ENCODE results near the gene IPO5. TPM values are rescaled to one million over a fixed set of nuclear protein-coding genes. Genes with fewer than 3 reads are reported as not detected.
A peak's percentile ranks its signal among the peaks of the same experiment; 100 is the strongest.
"Not testable (repeated sequence)": the region's sequence is repeated elsewhere in the genome, so short reads cannot be mapped to it uniquely, and the experiment has no call there.

The IPO5 gene
- total RNA-seq, 1 donor from 2014 or later, result 154 TPM

DNA sequence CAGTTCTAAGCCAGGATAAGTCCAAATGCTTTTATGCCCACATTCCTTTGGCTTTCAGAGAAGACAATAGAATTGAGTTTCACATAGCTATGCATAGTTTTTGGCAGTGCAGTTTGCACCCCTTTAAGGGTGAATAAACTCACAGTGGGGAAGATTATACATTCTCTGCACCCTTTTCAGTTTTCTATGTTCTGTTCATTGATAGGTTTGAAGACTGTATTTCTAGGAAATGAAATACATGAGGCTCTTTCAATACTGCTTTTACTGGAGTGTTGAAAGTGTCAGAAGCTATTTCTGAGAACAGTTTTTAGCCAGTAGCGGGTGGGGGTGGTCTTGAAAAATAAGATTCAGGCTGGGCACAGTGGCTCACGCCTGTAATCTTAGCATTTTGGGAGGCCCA lies 46.2 kb downstream of the IPO5 start:
- TF ChIP-seq, protein P1, sequence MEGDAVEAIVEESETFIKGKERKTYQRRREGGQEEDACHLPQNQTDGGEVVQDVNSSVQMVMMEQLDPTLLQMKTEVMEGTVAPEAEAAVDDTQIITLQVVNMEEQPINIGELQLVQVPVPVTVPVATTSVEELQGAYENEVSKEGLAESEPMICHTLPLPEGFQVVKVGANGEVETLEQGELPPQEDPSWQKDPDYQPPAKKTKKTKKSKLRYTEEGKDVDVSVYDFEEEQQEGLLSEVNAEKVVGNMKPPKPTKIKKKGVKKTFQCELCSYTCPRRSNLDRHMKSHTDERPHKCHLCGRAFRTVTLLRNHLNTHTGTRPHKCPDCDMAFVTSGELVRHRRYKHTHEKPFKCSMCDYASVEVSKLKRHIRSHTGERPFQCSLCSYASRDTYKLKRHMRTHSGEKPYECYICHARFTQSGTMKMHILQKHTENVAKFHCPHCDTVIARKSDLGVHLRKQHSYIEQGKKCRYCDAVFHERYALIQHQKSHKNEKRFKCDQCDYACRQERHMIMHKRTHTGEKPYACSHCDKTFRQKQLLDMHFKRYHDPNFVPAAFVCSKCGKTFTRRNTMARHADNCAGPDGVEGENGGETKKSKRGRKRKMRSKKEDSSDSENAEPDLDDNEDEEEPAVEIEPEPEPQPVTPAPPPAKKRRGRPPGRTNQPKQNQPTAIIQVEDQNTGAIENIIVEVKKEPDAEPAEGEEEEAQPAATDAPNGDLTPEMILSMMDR (IDR thresholded peaks at IDR 0.05; ENCODE audit: unreplicated experiment), result no peak
- Mint-ChIP-seq H3K9me3 (ENCODE audit: unreplicated experiment) (no peaks in the 10 kb centered on the region), H3K36me3 (ENCODE audit: low read depth, unreplicated experiment) (peaks cover 21% of the 10 kb centered on the region), H3K27me3 (ENCODE audit: unreplicated experiment) (no peaks in the 10 kb centered on the region), H3K27ac (ENCODE audit: unreplicated experiment) (no peak overlapping the region), H3K4me1 (ENCODE audit: unreplicated experiment) (no peaks in the 10 kb centered on the region), H3K4me3 (ENCODE audit: unreplicated experiment) (no peak overlapping the region)
- no peak for DNase-seq (ENCODE audit: low spot score)

DNA sequence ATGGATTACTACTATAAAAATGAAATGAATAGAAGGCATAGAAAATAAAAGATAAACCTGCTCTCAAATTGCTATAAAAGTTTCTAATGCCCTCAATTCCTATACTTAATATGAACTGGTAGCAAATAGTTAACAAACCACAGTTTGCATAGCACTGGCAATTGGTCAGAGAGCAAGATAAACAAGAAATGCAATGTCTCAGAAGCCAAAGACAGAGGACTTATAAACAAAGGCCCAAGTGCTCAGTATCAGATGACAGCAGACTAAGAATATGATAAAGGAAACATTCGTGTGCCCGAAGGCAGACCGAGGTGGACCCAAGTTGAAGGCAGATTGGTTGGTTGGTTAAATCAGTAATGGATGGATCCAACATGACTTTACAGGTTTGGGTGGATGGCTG lies 50.6 kb downstream of the IPO5 start:
- DNase-seq (ENCODE audit: low spot score), result no peak
- Mint-ChIP-seq H3K36me3 (ENCODE audit: low read depth, unreplicated experiment) (peaks cover 39% of the 10 kb centered on the region), H3K4me1 (ENCODE audit: unreplicated experiment) (no peaks in the 10 kb centered on the region), H3K27me3 (ENCODE audit: unreplicated experiment) (no peaks in the 10 kb centered on the region), H3K9me3 (ENCODE audit: unreplicated experiment) (no peaks in the 10 kb centered on the region), H3K27ac (ENCODE audit: unreplicated experiment) (no peak overlapping the region), H3K4me3 (ENCODE audit: unreplicated experiment) (peak overlapping the region; percentile 24)
- TF ChIP-seq, protein P1 (IDR thresholded peaks at IDR 0.05; ENCODE audit: unreplicated experiment), result no peak

DNA sequence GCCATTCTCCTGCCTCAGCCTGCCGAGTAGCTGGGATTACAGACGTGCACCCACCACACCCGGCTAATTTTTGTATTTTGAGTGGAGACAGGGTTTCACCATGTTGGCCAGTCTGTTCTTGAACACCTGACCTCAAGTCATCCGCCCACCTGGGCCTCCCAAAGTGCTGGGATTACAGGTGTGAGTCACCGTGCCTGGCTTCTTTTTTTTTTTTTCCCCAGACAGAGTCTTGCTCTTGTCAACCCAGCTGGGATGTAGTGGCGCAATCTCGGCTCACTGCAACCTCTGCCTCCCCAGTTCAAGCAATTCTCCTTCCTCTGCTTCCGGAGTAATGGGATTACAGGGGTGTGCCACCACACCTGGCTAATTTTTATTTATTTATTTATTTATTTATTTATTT lies 51.5 kb downstream of the IPO5 start:
- H3K36me3 Mint-ChIP-seq (ENCODE audit: low read depth, unreplicated experiment), result peaks cover 41% of the 10 kb centered on the region
- not testable (repeated sequence) for H3K4me3 Mint-ChIP-seq (ENCODE audit: unreplicated experiment); H3K27ac Mint-ChIP-seq (ENCODE audit: unreplicated experiment); DNase-seq (ENCODE audit: low spot score); H3K9me3 Mint-ChIP-seq (ENCODE audit: unreplicated experiment); H3K4me1 Mint-ChIP-seq (ENCODE audit: unreplicated experiment); H3K27me3 Mint-ChIP-seq (ENCODE audit: unreplicated experiment)

DNA sequence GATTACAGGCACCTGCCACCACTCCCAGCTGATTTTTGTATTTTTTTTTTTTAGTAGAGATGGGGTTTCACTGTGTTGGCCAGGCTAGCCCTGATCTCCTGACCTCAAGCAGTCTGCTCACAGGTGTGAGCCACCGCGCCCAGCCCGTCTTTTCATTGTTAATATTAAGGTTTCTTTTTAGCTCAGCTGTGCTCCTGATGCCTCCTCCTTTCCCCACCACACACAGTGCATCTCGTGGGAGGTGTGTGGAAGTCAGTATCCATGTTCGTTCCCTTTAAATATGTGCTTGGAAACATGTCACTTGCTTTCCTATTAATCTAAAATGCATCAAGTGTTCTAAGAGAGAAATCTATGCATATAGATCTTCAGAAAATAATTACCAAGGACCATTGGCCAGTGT lies 53.5 kb downstream of the IPO5 start:
- TF ChIP-seq, protein P1 (IDR thresholded peaks at IDR 0.05; ENCODE audit: unreplicated experiment), result no peak
- no peaks in the 10 kb centered on the region for H3K9me3 Mint-ChIP-seq (ENCODE audit: unreplicated experiment)
- H3K4me3 Mint-ChIP-seq (ENCODE audit: unreplicated experiment), result no peak overlapping the region
- H3K27me3 Mint-ChIP-seq (ENCODE audit: unreplicated experiment), result no peaks in the 10 kb centered on the region
- peaks cover 38% of the 10 kb centered on the region for H3K36me3 Mint-ChIP-seq (ENCODE audit: low read depth, unreplicated experiment)
- H3K4me1 Mint-ChIP-seq (ENCODE audit: unreplicated experiment), result no peaks in the 10 kb centered on the region
- no peak overlapping the region for H3K27ac Mint-ChIP-seq (ENCODE audit: unreplicated experiment)
- no peak for DNase-seq (ENCODE audit: low spot score)

DNA sequence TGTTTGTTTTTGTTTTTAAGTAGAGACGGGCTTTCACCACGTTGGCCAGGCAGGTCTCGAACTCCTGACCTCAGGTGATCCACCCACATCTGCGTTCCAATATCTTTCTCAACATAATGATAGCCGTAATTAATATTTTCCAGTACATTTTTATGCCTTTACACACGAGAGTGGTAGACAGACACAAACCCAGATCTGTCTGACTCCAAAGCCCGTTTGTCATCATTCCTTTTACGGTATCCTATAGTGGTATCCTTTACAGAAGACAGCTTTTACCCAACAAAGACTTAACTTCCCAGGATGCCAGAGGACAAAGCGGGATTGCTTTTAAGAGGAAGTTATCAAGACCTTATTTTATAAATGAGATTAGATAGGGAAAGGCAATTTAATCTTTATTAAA lies 59.8 kb downstream of the IPO5 start:
- TF ChIP-seq, protein P1 (IDR thresholded peaks at IDR 0.05; ENCODE audit: unreplicated experiment), result no peak
- H3K4me1 Mint-ChIP-seq (ENCODE audit: unreplicated experiment), result peaks cover 6% of the 10 kb centered on the region
- no peaks in the 10 kb centered on the region for H3K9me3 Mint-ChIP-seq (ENCODE audit: unreplicated experiment)
- no peak overlapping the region for H3K4me3 Mint-ChIP-seq (ENCODE audit: unreplicated experiment)
- no peak for DNase-seq (ENCODE audit: low spot score)
- no peaks in the 10 kb centered on the region for H3K27me3 Mint-ChIP-seq (ENCODE audit: unreplicated experiment)
- H3K27ac Mint-ChIP-seq (ENCODE audit: unreplicated experiment), result no peak overlapping the region
- H3K36me3 Mint-ChIP-seq (ENCODE audit: low read depth, unreplicated experiment), result peaks cover 14% of the 10 kb centered on the region

DNA sequence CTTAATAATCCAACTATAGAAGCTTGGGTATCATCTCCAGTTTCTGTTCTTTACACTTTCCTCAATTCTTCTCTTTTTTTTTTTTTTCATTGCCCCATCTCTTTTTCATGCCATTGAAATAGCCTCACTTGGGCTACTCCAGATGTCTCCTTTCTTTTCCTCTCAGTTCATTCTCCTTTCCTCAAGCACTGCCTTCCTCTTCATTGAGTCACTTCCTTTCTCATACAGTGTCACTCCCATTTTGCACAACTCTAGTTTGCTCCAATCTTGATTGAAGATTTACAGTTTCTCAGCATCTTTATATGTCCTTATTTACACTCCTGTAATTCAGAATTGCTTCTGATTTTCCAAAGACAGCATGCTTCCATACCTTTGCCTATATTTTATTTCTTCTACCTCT lies 61.3 kb downstream of the IPO5 start:
- Mint-ChIP-seq H3K9me3 (ENCODE audit: unreplicated experiment) (no peaks in the 10 kb centered on the region), H3K36me3 (ENCODE audit: low read depth, unreplicated experiment) (peaks cover 10% of the 10 kb centered on the region), H3K4me1 (ENCODE audit: unreplicated experiment) (peaks cover 14% of the 10 kb centered on the region), H3K4me3 (ENCODE audit: unreplicated experiment) (no peak overlapping the region), H3K27ac (ENCODE audit: unreplicated experiment) (peak overlapping the region; percentile 0), H3K27me3 (ENCODE audit: unreplicated experiment) (no peaks in the 10 kb centered on the region)
- DNase-seq (ENCODE audit: low spot score), result no peak
- TF ChIP-seq, protein P1 (IDR thresholded peaks at IDR 0.05; ENCODE audit: unreplicated experiment), result no peak

Measured in endothelial cell (in vitro differentiated cells).